HG02970 (cell line): Measurements from ENCODE around the gene KRTAP9-2.
"Not testable (repeated sequence)": the region's sequence is repeated elsewhere in the genome, so short reads cannot be mapped to it uniquely, and the experiment has no call there.

Experiments used
- ATAC-seq: cut with Tn5 transposase; IDR thresholded peaks from one replicate; pipeline ENCODE4 v1.9.1; 2021; ENCODE audit warnings: mild to moderate bottlenecking, moderate library complexity, moderate number of reproducible peaks; ENCODE audit not compliant: unreplicated experiment, low FRiP score

KRTAP9-2 gene

GRCh38 chr17:41232399-41233105 is 6.1 kb downstream of the KRTAP9-2 start, which contains the start of gene KRTAP9-3:
Gene KRTAP9-3, plus strand, starts transcription at chr17:41232449. Its CDS starts 53 bp downstream, at chr17:41232502.
- ATAC-seq, result not testable (repeated sequence)

DNA sequence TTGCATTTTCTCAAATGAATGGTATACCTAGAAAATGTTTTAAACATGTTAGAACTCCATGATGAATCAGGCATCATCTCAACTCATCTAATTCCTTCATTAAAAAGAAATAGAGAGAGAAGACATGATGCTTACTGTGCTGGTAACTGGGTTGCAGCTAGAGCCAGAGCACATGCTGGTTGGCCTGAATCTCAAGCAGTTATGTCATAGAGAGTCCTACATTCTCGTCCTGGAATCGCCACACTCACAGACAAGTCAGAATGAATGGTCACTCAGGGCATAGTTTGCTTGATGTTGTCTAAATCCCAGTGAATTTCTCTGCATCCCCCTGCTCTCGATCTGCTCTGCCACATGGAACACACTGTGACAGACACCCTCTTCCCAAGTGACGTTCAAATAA is 10.7 kb downstream of the KRTAP9-2 start:
- not testable (repeated sequence) for ATAC-seq

DNA sequence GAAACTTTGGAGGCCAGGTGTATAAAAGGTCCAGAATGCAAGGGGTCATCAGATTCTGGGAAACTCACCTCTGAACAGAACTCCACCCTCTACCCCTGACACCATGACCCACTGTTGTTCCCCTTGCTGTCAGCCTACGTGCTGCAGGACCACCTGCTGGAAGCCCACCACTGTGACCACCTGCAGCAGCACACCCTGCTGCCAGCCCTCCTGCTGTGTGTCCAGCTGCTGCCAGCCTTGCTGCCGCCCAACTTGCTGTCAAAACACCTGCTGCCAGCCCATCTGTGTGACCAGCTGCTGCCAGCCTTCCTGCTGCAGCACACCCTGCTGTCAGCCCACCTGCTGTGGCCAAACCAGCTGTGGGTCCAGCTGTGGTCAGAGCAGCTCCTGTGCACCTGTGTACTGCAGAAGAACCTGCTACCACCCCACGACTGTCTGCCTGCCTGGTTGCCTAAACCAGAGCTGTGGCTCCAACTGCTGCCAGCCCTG is 11.5 kb downstream of the KRTAP9-2 start, which contains the start of gene KRTAP9-8:
Gene KRTAP9-8 (plus strand): TSS at position 51 of the 489 bp plus-strand sequence. CDS start 53 bp downstream, at position 104.
- not testable (repeated sequence) for ATAC-seq

DNA sequence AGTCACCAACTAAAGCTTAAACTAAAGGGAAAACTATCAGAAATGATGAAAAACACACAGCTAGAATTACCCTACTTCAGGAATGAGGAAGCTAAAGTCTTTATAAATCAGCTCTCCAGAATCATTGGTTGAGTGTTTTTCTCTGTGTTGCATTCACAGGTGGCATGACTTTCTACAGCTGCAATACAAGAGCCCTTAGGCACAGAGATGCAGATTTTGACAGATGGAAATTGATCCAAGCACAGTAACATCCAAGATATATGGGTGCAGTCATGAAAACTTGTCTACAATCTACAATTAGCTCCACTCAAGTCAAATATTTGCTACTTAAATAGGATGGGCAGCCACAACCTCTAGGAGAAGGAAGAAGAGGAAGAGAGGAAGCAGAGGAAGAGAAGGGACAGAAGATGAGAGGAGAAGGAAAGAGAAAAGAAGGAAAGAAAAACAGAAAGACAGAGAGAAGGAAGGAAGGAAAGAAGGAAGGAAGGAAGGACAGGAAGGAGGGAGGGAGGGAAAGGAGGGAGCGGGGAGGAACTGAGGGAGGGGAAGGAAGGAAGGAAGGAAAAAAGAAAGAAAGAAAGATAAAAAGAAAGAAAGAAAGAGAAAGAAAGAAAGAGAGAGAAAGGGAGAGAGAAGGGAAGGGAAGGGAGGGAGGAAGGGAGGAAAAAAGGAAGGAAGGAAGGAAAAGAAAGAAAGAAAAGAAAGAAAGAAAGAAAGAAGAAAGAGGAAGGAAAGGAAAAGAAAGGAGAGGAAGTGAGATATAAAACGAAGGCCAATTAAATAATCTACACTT is 20.7 kb downstream of the KRTAP9-2 start:
- not testable (repeated sequence) for ATAC-seq

- ATAC-seq, result not testable (repeated sequence)
These were observed 23.3 kb downstream of the KRTAP9-2 start, which contains the start of gene KRTAP9-4 for GRCh38 chr17:41249637-41250240. Gene KRTAP9-4, plus strand, starts transcription at chr17:41249687. Its CDS starts 34 bp downstream, at chr17:41249721.

DNA sequence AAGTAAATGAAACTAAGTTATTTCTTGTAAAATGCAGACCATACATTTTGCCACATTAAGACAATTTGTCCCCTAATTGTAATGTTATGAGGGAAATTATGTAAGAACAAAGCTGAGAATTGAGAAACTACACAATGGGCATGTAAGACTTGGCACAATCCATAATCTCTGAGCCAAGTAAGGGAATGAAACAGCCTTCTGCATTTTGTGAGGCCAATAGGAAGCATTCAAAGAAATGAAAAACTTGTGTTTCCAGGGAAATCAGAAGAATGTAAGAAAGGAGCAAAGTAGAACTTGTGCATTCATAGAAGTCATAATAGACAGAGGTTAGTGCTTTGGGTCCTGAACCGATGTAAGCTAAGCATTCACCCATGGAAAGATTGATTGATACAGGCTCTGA is 24.8 kb downstream of the KRTAP9-2 start:
- ATAC-seq, result no peak

DNA sequence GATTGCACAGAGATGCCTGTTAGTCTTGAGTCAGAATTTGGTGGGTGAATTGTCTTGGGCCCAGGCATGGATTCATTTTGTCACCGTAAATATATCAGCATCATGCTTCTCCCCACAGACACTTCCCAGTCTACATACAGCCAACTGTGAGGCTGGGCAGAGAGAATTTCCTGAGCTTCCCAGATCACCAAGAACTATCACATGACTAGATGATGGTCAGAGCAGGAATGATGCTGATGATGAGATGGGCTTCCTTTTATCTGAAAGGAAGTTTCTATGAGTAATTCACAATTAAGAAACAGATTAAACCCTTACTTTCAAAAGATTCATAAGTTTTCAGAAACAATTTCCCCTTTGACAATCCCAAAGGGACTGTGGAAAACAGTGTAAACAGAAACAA is 28.4 kb downstream of the KRTAP9-2 start:
- ATAC-seq, result no peak

DNA sequence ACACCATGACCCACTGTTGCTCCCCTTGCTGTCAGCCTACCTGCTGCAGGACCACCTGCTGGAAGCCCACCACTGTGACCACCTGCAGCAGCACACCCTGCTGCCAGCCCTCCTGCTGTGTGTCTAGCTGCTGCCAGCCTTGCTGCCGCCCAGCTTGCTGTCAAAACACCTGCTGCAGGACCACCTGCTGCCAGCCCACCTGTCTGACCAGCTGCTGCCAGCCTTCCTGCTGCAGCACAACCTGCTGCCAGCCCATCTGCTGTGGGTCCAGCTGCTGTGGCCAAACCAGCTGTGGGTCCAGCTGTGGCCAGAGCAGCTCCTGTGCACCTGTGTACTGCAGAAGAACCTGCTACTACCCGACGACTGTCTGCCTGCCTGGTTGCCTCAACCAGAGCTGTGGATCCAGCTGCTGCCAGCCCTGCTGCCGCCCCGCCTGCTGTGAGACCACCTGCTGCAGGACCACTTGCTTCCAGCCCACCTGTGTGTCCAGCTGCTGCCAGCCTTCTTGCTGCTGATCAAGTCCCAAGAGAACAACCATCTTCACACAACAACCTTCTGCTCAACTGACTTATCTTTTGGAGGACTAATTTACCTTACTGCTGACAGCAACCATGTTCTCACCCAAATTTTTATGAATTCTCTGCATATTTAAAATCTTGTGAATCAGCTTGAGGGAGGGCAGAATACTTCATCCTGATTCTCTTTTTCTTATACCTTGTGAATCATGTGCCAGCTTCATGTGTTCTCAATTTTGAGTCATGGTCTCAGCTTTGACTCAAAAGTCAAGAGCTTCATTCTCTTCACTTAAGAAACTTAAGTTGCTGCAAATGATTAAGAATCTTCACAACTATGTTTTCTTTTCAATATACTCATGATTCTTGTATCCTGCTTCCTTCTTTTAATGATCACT is 29.2 kb downstream of the KRTAP9-2 start, which contains the start of gene KRTAP9-9:
Gene KRTAP9-9 (plus strand): TSS at position 4 of the 910 bp plus-strand sequence.
- not testable (repeated sequence) for ATAC-seq

GRCh38 chr17:41256291-41256685 is 29.8 kb downstream of the KRTAP9-2 start:
- ATAC-seq, result no peak

DNA sequence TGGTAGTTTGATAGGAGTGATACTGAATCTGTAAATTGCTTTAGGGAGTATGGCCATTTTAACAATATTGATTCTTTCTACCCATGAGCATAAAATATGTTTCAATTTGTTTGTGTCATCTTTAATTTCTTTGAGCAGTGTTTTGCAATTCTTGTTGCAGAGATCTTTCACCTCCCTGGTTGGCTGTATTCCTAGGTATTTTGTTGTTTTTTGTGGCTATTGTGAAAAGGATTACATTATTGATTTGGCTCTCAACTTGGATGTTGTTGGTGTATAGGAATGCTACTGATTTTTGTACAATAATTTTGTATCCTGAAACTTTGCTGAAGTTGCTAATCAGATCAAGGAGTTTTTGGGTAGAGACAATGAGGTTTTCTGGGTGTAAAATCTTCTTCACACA is 32.0 kb downstream of the KRTAP9-2 start:
- no peak for ATAC-seq

GRCh38 chr17:41263212-41263611 is 36.8 kb downstream of the KRTAP9-2 start:
- no peak for ATAC-seq

- ATAC-seq, result no peak
These were observed 38.2 kb downstream of the KRTAP9-2 start for GRCh38 chr17:41264599-41264998.

GRCh38 chr17:41265078-41265477 is 38.6 kb downstream of the KRTAP9-2 start, which contains the start of gene KRTAP9-6:
Gene KRTAP9-6, plus strand, starts transcription at chr17:41265378. Its CDS starts 0 bp downstream, at chr17:41265378.
- ATAC-seq, result no peak

- ATAC-seq, result no peak
These were observed 41.3 kb downstream of the KRTAP9-2 start for GRCh38 chr17:41267711-41268110.

- not testable (repeated sequence) for ATAC-seq
These were observed 44.9 kb downstream of the KRTAP9-2 start for GRCh38 chr17:41271323-41271722.

GRCh38 chr17:41271858-41272257 is 45.4 kb downstream of the KRTAP9-2 start:
- ATAC-seq, result no peak

DNA sequence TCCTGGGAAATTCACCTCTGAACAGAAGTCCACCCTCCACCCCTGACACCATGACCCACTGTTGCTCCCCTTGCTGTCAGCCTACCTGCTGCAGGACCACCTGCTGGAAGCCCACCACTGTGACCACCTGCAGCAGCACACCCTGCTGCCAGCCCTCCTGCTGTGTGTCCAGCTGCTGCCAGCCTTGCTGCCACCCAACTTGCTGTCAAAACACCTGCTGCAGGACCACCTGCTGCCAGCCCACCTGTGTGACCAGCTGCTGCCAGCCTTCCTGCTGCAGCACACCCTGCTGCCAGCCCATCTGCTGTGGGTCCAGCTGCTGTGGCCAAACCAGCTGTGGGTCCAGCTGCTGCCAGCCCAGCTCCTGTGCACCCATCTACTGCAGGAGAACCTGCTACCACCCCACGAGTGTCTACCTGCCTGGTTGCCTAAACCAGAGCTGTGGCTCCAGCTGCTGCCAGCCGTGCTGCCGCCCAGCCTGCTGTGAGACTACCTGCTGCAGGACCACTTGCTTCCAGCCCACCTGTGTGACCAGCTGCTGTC is 49.3 kb downstream of the KRTAP9-2 start, which contains the start of gene KRTAP9-7:
Gene KRTAP9-7 (plus strand): TSS at position 51 of the 543 bp plus-strand sequence. CDS start 0 bp downstream, at position 51.
- not testable (repeated sequence) for ATAC-seq
